Endothelial cell of umbilical vein (primary cell): ENCODE measurements around the gene REC8. TPM values are rescaled to one million over a fixed set of nuclear protein-coding genes. Genes with fewer than 3 reads are reported as not detected.

Source experiments
- BruUV-seq: library from RNA; stranded (reverse); fragments of 400-500 nt; replicated peaks from 2 replicates; lab custom pipeline; 2021; lab: Mats Ljungman, UMichigan
- CTCF ChIA-PET: fragments of 300-600, 350-600 bp; sonication (Branson Sonifier 250); formaldehyde crosslinking; loops from one replicate; lab custom pipeline; 2021; ENCODE audit warnings: antibody characterized with exemption, inconsistent platforms; lab: Charles Lee
- POLR2A ChIA-PET: fragments of 300-600, 350-600 bp; sonication (Branson Sonifier 250); formaldehyde crosslinking; loops from one replicate; lab custom pipeline; 2021; ENCODE audit warnings: antibody characterized with exemption, inconsistent platforms; lab: Charles Lee
- DNase-seq: peaks from one replicate; pipeline ENCODE4 v3.0.0-alpha.2; 2011; ENCODE audit warnings: low read depth, low spot score
- FAIRE-seq: peaks from 2 replicates; lab custom pipeline; 2011; peaks lifted over from hg19 to GRCh38; lab: Jason Lieb, UNC
- H2AFZ ChIP-seq: 2 replicates; pipeline ENCODE4 v1.6.0; 2012; ENCODE audit warnings: low read depth, low read length, control low read depth, inconsistent platforms
- H3K27ac ChIP-seq: 2 replicates; pipeline ENCODE4 v1.5.1; 2011; ENCODE audit warnings: low read depth, mild to moderate bottlenecking, control low read depth, low read length, moderate library complexity; ENCODE audit not compliant: insufficient read depth
- H3K27me3 ChIP-seq, 2 experiments: 2 replicates each; pipeline versions ENCODE4 v1.6.0 to v1.6.1; 2011; ENCODE audit warnings: low read length in 2 of 2, mixed read lengths in 1 of 2; ENCODE audit not compliant: control insufficient read depth in 2 of 2, insufficient read depth in 2 of 2
- H3K36me3 ChIP-seq, 2 experiments: 2 replicates in 1 of 2; 3 replicates in 1 of 2; pipeline ENCODE4 v1.5.1; 2011; ENCODE audit warnings: low read length in 2 of 2, mild to moderate bottlenecking in 1 of 2, moderate library complexity in 1 of 2; ENCODE audit not compliant: control insufficient read depth in 2 of 2, insufficient read depth in 2 of 2; ENCODE audit errors: extremely low read depth in 1 of 2
- H3K4me1 ChIP-seq: 3 replicates; pipeline ENCODE4 v1.5.1; 2011; ENCODE audit warnings: mild to moderate bottlenecking, low read length; ENCODE audit not compliant: control insufficient read depth, insufficient read depth; ENCODE audit errors: extremely low read depth
- H3K4me2 ChIP-seq: 2 replicates; pipeline ENCODE4 v1.6.1; 2011; ENCODE audit warnings: low read length, control low read depth, mixed read lengths; ENCODE audit not compliant: insufficient read depth
- H3K4me3 ChIP-seq, 3 experiments: fragments of 200-600 bp in 1 of 3; sonication (generic), shearing (Covaris generic) in 1 of 3; replicated peaks in 1 of 3; 2 replicates each; pipeline ENCODE4 v1.5.1; 2011 to 2016; ENCODE audit warnings: control low read depth in 3 of 3, low read length in 3 of 3, mild to moderate bottlenecking in 2 of 3, inconsistent platforms in 1 of 3, low read depth in 1 of 3, moderate library complexity in 1 of 3; ENCODE audit not compliant: insufficient read depth in 1 of 3
- H3K79me2 ChIP-seq: 2 replicates; pipeline ENCODE4 v1.6.0; 2012; ENCODE audit warnings: low read length, inconsistent platforms; ENCODE audit not compliant: control insufficient read depth, insufficient read depth
- H3K9ac ChIP-seq: replicated peaks from 2 replicates; pipeline ENCODE3; 2011; ENCODE audit warnings: low read length, control low read depth; ENCODE audit not compliant: insufficient read depth; ENCODE audit errors: extremely low read depth
- H3K9me1 ChIP-seq: replicated peaks from 3 replicates; pipeline ENCODE4 v1.6.0; 2011; ENCODE audit warnings: mild to moderate bottlenecking, low read length; ENCODE audit not compliant: control insufficient read depth, insufficient read depth; ENCODE audit errors: extremely low read depth
- H3K9me3 ChIP-seq: replicated peaks from 2 replicates; pipeline ENCODE4 v1.5.1; 2012; ENCODE audit warnings: low read length, inconsistent platforms; ENCODE audit not compliant: control insufficient read depth, insufficient read depth
- H4K20me1 ChIP-seq: replicated peaks from 2 replicates; pipeline ENCODE3; 2011; ENCODE audit warnings: mild to moderate bottlenecking, low read length; ENCODE audit not compliant: control insufficient read depth, insufficient read depth; ENCODE audit errors: extremely low read depth
- CTCF ChIP-seq, 2 donors: IDR thresholded peaks; 1 replicate in 1 of 2; 2 replicates in 1 of 2; pipeline ENCODE4 v1.5.1; 2011; ENCODE audit warnings: low read length in 2 of 2, mild to moderate bottlenecking in 2 of 2, moderate library complexity in 2 of 2, control low read depth in 1 of 2, inconsistent platforms in 1 of 2, low read depth in 1 of 2; ENCODE audit not compliant: insufficient read depth in 1 of 2; ENCODE audit errors: extremely low read depth in 1 of 2
- EZH2 ChIP-seq: IDR thresholded peaks from 2 replicates; pipeline ENCODE4 v1.6.1; 2012; ENCODE audit warnings: borderline replicate concordance, low read depth, mild to moderate bottlenecking, moderate library complexity, low read length, inconsistent platforms; ENCODE audit not compliant: severe bottlenecking
- GATA2 ChIP-seq: IDR thresholded peaks from 2 replicates; pipeline ENCODE4 v1.7.0; 2011; ENCODE audit warnings: low read depth, mild to moderate bottlenecking, moderate library complexity, mixed read lengths, low read length; ENCODE audit not compliant: insufficient read length, insufficient read depth
- JUN ChIP-seq: IDR thresholded peaks from 2 replicates; pipeline ENCODE4 v1.6.1; 2011; ENCODE audit warnings: borderline replicate concordance, low read depth; ENCODE audit not compliant: insufficient read length, insufficient read depth
- MAX ChIP-seq: IDR thresholded peaks from 2 replicates; pipeline ENCODE4 v1.6.1; 2011; ENCODE audit not compliant: insufficient read depth, insufficient read length
- POLR2A ChIP-seq: IDR thresholded peaks from 2 replicates; pipeline ENCODE4 v1.6.1; 2012; ENCODE audit warnings: low read depth, mild to moderate bottlenecking, control low read depth, low read length
- POLR2AphosphoS5 ChIP-seq: IDR thresholded peaks from 2 replicates; pipeline ENCODE4 v1.6.1; 2012; ENCODE audit warnings: low read depth, mild to moderate bottlenecking, control low read depth, low read length, moderate library complexity; ENCODE audit not compliant: insufficient read depth
- dilution Hi-C: fragments of 300-500 bp; cut with MboI; formaldehyde crosslinking; loops from one replicate; pipeline ENCODE4 v1.15.0; 2019; ENCODE audit warnings: low sequenced_read_pairs; ENCODE audit not compliant: extremely low pct_ligation_motif_present
- intact Hi-C: fragments of 100-400 bp; cut with micrococcal nuclease; formaldehyde crosslinking; loops from one replicate; pipeline ENCODE4 v1.10.0; 2022
- polyA plus RNA-seq, 4 experiments: library from polyadenylated mRNA; depleted of rRNA in 3 of 4; stranded (reverse) in 3 of 4; unstranded in 1 of 4; fragments of >200 nt; gene quantifications; 2 replicates each; pipeline versions ENCODE4 v1.2.1 to v1.2.3, GENCODE V29; 2011 to 2012; ENCODE audit warnings: missing spikeins in 1 of 4
- total RNA-seq: library from RNA; stranded (reverse); gene quantifications from 2 replicates; pipeline ENCODE4 v1.2.3, GENCODE V29; 2021

Gene REC8
- total and polyA plus RNA-seq, 2 donors (not counting 3 experiments of a cell fraction or from before 2014, with no cell fraction given), result 12.5 to 33.6 TPM

- H3K27me3 ChIP-seq, result no peaks in the 10 kb centered on the region
- H3K27ac ChIP-seq, result peak within 1 kb of the TSS; percentile 42
- H3K36me3 ChIP-seq, result peaks cover 6 to 23% of the 10 kb centered on the region in 2 experiments
- TSS peak; percentile 17 for BruUV-seq
- H3K9me1 ChIP-seq, result no peaks in the 10 kb centered on the region
- peaks cover 29% of the 10 kb centered on the region for H3K79me2 ChIP-seq
- POLR2A ChIA-PET, result interaction anchor here (0.7 to 1.2 kb wide), 4 partner anchors 20 to 101 kb away, joined by 3 to 10 read pairs (median 4); partner anchors contain the start of genes DCAF11, IRF9, NRL and TINF2
- peaks cover 24% of the 10 kb centered on the region for H3K4me1 ChIP-seq
- H2AFZ ChIP-seq, result peak within 1 kb of the TSS; percentile 75
- H4K20me1 ChIP-seq, result no peaks in the 10 kb centered on the region
- FAIRE-seq, result peak; percentile 100
- H3K9ac ChIP-seq, result peak within 1 kb of the TSS; percentile 57
- TF ChIP-seq MAX, result peak; percentile 82
- TF ChIP-seq POLR2AphosphoS5, result peak; percentile 63
- no peak for TF ChIP-seq GATA2
- TF ChIP-seq POLR2A, result peak; percentile 78
- no peak for TF ChIP-seq EZH2
- TF ChIP-seq CTCF (IDR thresholded peaks at IDR 0.05; ENCODE audit: extremely low read depth in 1 of 2, insufficient read depth in 1 of 2, low read depth in 1 of 2, low read length in 2 of 2), result peak; percentile 28 to 53
- TF ChIP-seq JUN, result no peak
- peak within 1 kb of the TSS; percentile 79 to 99 (median 81) for H3K4me3 ChIP-seq
- H3K4me2 ChIP-seq, result peak within 1 kb of the TSS; percentile 73
- intact Hi-C loops (loop anchor here (1.0 to 2.0 kb wide), 3 partner anchors 20 to 46 kb away; partner anchors contain the start of genes DCAF11, IRF9, NRL and PCK2), dilution Hi-C loops (no loop called here)
- CTCF ChIA-PET, result interaction anchor here (0.9 to 2.1 kb wide), 12 partner anchors 13 to 290 kb away, joined by 3 to 12 read pairs (median 4); partner anchors contain the start of genes DCAF11, IRF9, MDP1 and NRL
- DNase-seq, result peak; percentile 100
- no peaks in the 10 kb centered on the region for H3K9me3 ChIP-seq
Observed at GRCh38 chr14:24141097-24141880, 30.6 kb upstream of the REC8 start, which contains the start of gene EMC9. Gene EMC9, minus strand, starts transcription at chr14:24141591. Its CDS starts 287 bp downstream, at chr14:24141304.
